NCI-H1092 treated with DMSO at 0.1 percent for 48 hours (cell line): ENCODE measurements around the gene PSD4.

ENCODE experiments used
- DNase-seq: peaks from one replicate; lab custom pipeline; 2025; lab: John Stamatoyannopoulos, UW

Gene PSD4

DNA sequence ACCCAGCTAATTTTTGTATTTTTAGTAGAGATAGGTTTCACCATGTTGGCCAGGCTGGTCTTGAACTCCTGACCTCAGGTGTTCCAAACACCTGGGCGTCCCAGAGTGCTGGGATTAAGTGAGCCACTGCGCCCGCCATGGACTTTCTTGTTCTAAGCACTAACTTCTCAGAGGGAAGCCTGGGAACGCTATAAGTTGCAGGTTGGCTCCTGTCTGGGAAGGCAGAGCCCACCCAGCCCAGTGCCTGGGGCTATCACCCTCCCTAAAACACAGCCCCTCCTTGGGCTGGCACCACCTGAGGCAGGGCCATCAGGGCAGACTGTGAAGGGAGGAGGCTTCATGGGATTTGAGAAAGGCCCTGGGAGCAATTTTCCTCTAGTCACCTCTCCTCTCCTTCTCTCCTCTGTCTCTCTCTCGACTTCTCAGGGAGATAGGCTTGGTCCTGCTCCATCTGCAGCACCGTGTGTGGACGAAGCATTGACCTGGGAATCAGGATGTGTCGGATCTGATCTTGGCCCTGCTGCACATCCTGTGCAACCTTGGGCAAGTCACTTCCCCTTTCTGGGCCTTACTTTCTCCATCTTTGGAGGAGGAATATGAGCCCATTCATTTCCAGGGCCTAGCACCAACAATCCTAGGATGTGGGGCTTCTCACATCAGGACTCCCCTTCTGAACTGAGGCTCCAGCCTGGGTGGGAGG, 10.9 kb downstream of the PSD4 start:
- no peak for DNase-seq

DNA sequence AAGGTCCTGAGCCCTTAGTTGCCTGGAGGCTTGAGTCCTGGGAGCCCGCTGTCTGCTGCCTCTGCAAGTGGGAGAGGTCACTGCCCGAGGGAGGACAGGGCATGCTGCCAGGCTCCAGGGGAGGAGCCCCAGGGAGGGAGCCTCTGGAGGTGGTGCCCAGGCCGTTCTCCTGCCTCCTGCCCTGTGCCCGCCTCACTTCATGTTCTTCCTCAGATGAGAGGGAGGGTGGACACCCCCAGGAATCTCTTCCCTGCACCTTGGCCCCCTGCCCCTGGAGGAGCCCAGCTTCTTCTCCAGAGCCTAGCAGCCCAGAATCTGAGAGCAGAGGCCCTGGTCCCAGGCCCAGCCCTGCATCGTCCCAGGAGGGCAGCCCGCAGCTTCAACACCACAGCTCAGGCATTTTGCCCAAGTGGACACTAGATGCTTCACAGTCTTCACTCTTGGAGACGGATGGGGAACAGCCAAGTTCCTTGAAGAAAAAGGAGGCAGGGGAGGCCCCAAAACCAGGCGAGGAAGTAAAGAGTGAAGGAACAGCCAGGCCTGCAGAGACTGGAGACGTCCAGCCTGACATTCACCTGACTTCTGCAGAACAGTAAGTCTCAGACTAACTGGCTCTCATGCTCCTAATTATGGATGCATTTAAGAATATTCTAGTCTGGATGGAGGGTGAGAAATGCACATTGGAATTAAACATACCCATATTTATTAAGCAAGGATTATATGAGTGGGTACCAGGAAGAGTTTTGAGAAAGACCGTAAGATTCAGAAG, 12.1 kb downstream of the PSD4 start:
- no peak for DNase-seq

DNA sequence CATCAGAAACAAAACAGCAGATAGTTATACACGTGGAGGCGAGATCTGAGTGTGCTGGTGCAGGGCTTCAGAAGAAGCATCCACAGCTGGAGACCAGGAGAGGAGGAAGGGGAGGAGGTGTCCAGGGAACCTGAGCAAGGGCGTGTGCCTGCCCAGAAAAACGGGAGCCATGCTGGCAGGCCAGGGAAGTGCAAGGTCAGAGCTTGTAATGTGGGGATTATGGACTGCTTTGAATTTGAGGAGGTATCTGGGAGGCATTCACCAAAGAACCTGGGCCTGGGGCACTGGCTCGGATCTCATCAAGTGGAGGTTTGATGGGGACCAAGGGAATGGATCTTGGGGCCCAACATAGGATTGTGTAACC, 12.6 kb downstream of the PSD4 start:
- DNase-seq = no peak

DNA sequence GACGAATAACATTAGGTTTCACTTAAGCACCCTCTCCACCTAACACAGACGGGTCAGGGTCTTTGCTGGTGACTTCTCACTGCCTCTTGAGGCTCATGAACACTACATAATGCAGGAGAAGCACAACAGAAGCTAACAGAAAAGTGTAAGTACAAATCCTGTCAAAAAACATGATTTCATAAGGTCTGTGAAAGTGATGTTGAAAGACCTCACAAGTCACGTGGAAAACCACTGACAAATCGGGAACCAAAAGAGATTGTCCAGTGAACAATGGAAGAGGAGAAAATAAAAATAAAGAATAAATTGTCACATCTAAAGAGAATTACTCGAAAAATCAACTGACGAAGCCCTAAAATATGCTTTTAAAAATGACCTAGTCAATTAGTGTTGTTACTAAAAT, 14.0 kb downstream of the PSD4 start:
- DNase-seq = no peak

- no peak for DNase-seq
These were observed 17.1 kb downstream of the PSD4 start for GRCh38 chr2:113190871-113191270.

GRCh38 chr2:113192459-113193100, 18.8 kb downstream of the PSD4 start:
- DNase-seq = no peak

DNA sequence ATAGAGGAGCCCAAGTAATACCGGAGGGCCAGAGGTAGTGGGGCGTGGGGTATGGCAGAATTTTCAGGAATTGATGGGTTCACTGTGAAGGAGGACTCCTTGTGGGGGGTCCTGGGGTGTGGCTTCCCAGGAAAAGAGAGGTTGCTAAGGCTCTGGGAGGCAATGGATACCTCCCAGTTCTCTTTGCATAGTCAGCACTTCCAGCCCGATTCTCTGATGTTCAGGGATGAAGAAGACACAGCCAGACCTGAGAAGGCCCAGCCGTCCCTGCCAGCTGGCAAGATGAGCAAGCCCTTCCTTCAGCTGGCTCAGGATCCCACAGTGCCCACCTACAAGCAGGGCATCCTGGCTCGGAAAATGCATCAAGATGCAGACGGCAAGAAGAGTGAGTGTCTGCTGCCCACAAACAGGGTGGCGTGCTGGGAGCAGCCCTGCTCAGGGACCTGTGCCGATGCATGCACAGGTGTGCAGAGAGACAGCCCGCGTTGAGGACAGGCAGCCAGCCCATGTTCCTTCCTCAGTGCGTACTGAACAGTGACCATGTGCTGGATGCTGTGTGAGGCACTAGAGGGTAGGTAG, 22.2 kb downstream of the PSD4 start:
- no peak for DNase-seq

- no peak for DNase-seq
These were observed 23.1 kb downstream of the PSD4 start for GRCh38 chr2:113196839-113197238.

GRCh38 chr2:113197347-113198047, 23.7 kb downstream of the PSD4 start:
- no peak for DNase-seq

GRCh38 chr2:113198048-113198789, 24.4 kb downstream of the PSD4 start:
- no peak for DNase-seq

DNA sequence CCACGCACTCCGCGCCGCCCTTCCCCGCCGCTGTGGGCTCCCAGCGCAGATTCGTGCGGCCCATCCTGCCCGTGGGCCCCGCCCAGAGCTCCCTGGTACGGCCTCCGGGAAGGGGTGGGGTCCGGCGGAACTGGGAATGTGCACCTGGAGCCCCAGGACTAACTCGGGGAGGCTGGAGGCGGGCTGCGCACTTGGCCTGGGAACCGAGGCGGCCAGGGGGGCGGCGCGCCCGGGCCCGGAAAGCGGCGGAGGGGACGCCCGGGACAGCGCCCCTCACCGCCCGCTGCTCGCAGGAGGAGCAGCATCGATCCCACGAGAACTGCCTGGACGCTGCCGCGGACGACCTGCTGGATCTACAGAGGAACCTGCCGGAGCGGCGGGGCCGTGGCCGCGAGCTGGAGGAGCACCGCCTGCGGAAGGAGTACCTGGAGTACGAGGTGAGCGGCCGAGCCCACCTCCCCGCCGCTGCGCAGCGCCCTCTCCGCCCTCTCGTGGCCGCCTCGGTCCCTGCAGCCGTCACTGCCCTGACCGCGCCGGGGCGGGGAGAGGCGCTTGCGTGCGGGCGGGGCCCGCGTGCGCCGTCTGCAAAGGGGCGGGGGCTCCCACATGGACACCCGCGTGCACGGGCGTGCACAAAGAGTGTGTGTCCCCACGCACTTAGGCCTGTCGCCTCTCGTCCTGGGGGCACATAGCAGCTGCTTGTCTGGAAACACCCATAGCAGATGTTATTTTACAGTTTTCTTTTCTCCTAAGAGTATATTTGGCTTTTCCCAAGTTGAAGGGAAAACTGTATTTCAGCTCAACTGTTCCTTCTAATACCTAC, 25.2 kb downstream of the PSD4 start:
- peak; percentile 64 for DNase-seq

DNA sequence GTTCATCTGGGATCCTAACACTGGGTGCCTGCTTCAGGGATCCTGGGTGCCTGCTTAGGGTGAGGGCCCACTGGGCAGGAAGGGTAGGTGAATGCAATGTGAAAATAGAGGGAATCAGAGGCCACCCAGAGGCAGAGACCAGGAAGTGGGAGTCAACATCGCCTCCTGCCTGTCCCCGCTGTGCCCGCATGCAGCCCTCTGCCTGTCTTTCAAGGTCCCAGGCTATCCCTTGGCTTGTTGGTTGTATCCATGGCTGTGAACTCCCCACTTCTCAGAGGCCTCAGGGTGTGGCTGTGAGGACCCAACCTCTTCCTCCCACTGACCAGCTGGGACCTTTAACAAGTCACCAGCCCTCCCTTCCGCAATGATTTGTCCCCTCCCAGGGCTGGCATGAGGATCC, 26.5 kb downstream of the PSD4 start:
- DNase-seq = no peak

DNA sequence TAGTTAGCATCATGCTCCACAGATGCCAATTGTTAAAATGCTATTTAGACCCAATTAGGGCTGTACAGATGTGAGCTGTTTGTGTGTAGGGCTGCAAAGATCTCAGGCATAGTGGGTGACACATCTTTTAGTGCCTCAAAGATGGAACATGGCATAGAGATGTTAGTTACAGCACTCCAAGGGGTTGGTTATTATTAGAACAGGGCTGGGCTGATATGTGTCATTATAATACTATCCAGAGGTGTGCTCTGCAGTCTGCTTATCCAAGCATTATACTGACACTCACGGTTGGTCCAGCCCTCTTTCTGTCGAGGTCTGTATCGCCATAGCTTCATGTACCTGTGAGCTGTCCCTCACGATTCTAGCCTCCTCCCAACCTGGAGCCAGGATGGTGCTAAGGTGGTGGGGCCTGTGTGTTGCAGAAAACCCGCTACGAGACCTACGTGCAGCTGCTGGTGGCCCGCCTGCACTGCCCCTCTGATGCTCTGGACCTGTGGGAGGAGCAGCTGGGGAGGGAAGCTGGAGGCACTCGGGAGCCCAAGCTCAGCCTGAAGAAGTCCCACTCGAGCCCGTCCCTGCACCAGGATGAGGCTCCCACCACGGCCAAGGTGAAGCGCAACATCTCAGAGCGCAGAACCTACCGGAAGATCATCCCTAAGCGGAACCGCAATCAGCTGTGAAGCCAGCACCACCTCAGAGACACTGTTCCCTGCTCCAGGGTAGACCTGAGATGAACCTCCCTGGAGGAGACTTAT, 27.1 kb downstream of the PSD4 start:
- DNase-seq = no peak

- no peak for DNase-seq
These were observed 27.9 kb downstream of the PSD4 start for GRCh38 chr2:113201496-113202304.

DNA sequence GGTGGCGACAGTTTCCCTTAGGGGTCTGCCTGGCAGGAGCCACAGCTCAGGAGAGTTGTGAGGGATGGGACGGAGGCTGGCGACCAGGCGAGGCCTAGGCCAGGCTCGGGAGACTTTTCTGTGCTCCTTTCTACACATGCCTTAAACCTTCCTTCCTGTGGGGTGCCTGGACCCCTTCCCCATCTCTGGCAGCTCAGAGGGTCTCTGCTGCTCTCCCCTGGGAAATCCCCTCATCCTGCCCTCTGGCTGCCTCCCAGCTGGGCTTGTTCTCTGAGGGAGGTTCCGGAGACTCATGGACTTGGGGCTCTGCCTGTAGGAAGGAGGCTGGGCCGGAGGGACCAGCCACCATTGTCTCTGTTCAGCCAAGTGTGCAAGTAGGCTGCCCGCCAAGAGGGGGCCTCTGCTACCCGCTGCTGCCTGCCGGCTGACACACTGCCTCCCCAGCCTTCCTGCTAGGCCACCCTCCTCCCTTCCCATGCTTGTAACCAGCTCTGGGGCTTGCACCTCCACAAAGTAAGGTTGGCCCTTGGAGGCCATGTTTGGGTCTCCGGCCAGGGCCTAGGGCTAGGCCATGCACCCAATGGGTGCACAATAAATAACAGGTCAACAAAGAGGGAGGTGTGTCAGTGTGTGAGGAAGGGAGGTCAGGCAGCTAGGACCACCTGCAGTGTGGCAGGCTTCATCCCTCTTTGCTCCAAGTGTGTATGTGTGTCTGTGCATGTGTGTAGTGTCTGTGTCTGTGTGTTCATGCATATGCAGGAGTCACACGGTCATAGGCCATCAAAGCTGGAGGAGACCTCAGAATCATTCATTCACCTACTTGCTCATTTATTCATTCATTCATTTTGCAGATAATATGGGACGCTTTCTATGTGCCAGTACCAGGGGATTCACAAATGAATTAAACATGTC, 28.8 kb downstream of the PSD4 start:
- DNase-seq = peak; percentile 23

DNA sequence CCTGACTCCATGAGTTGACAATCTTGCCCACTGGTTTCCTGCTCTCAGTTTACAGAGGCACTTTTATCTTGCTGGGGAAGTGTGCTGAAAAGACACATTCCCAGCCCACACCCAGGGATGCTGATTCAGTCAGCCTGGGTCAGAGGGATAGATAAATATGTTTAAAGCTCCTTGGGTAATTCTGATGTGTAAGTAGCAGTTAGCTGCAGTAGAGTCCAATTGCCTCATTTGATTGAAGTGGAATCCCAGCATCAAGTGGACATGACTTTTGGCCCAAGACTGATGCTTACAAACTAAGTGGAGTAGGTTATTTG, 29.4 kb downstream of the PSD4 start:
- no peak for DNase-seq

DNA sequence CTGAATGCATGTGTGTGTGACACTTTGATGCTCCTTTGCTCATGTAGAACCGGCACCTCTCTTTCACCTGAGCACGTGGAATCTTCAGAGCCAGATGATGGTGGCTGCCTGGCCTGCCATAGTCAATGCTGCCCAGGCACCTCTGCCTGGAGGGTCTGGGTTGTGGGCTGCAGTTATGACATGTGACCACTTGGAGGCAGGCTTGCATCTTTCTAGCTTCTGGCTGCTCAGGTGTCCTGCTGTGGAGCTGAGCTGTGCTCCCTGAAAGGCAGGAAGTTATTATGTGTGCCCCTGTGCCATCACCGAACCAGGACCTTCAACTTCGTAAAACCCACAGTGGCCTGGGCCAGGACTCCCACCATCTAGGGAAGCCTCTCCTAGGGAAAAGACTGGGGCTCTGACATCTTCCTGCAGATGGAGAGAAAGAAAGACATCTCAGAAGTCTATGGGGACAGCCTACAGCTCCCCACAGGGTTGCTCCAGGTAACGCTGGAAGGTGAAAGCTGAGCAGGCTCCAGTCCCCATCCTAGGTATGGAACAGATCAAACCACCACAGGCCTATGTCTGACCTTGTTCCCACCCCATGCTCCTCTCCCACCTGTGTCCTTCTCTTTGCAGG, 30.2 kb downstream of the PSD4 start:
- DNase-seq = peak; percentile 55

- DNase-seq = no peak
These were observed 32.5 kb downstream of the PSD4 start for GRCh38 chr2:113206251-113206650.
